Activated CD4-positive, alpha-beta T cell treated with anti-CD3 and anti-CD28 coated beads for 48 hours (primary cell): ENCODE results near the gene PDSS2.
A peak's percentile ranks its signal among the peaks of the same experiment; 100 is the strongest.
"Not testable (repeated sequence)": the region's sequence is repeated elsewhere in the genome, so short reads cannot be mapped to it uniquely, and the experiment has no call there.

Experiments used
- DNase-seq: peaks from one replicate; pipeline ENCODE4 v3.0.0-alpha.2; 2020

PDSS2 gene

GRCh38 chr6:107209406-107210305, 249.7 kb downstream of the PDSS2 start:
- DNase-seq: no peak

- no peak for DNase-seq
These were observed 252.0 kb downstream of the PDSS2 start for GRCh38 chr6:107207251-107207873.

GRCh38 chr6:107205058-107205998, 254.0 kb downstream of the PDSS2 start:
- DNase-seq: no peak

- no peak for DNase-seq
These were observed 256.4 kb downstream of the PDSS2 start for GRCh38 chr6:107202876-107203468.

- DNase-seq: no peak
These were observed 260.5 kb downstream of the PDSS2 start for GRCh38 chr6:107198631-107199416.

- DNase-seq: no peak
These were observed 263.2 kb downstream of the PDSS2 start for GRCh38 chr6:107196152-107196551.

- not testable (repeated sequence) for DNase-seq
These were observed 264.6 kb downstream of the PDSS2 start for GRCh38 chr6:107194723-107195122.

GRCh38 chr6:107192830-107193229, 266.5 kb downstream of the PDSS2 start:
- DNase-seq: no peak

GRCh38 chr6:107187630-107188029, 271.7 kb downstream of the PDSS2 start:
- no peak for DNase-seq

- no peak for DNase-seq
These were observed 273.3 kb downstream of the PDSS2 start for GRCh38 chr6:107186047-107186446.

GRCh38 chr6:107185391-107185970, 273.9 kb downstream of the PDSS2 start:
- no peak for DNase-seq

GRCh38 chr6:107184435-107184834, 274.9 kb downstream of the PDSS2 start:
- DNase-seq: no peak

GRCh38 chr6:107180099-107180498, 279.3 kb downstream of the PDSS2 start:
- DNase-seq: no peak

GRCh38 chr6:107179004-107179403, 280.4 kb downstream of the PDSS2 start:
- peak; percentile 26 for DNase-seq

GRCh38 chr6:107173779-107174178, 285.6 kb downstream of the PDSS2 start:
- DNase-seq: no peak

GRCh38 chr6:107171513-107171912, 287.9 kb downstream of the PDSS2 start:
- no peak for DNase-seq

- not testable (repeated sequence) for DNase-seq
These were observed 295.1 kb downstream of the PDSS2 start for GRCh38 chr6:107164299-107164698.

- DNase-seq: no peak
These were observed 297.8 kb downstream of the PDSS2 start for GRCh38 chr6:107161521-107161920.

- DNase-seq: no peak
These were observed 302.7 kb downstream of the PDSS2 start for GRCh38 chr6:107156617-107157016.

GRCh38 chr6:107154801-107155160, 304.6 kb downstream of the PDSS2 start:
- no peak for DNase-seq

GRCh38 chr6:107154131-107154800, 305.1 kb downstream of the PDSS2 start:
- DNase-seq: no peak
